Measurements from ENCODE around the gene KRCC1. TPM values are rescaled to one million over a fixed set of nuclear protein-coding genes. Genes with fewer than 3 reads are reported as not detected.

Gene KRCC1
- total and polyA plus RNA-seq, 9 of the 15 experiments (the other 6 are each of a cell fraction or from before 2014, with no cell fraction given), result 1.9 to 6.0 (median 2.2) TPM

DNA sequence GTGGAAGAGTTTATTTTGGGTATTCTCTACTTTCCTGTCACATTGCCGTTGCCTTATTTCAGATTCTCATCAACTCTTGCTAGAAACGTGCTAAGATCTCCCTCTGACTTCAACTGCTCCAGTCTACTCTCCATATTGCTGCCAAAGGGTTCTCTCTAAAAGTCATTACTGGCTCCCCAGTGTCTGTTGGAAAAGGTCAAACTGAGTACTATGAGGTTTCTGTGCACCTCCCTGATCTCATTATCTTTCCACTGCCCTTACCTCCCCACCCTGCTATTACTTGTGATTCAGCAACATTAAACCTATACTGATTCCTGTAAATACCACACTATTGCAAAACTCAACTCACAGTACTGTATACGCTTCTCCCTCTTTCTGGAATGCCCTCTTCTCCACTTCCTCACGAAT lies 1.9 kb upstream of the KRCC1 start (continued):
- TF ChIP-seq HMBOX1 (IDR thresholded peaks at IDR 0.05) (no peak), NFATC3 (IDR thresholded peaks at IDR 0.05) (no peak), PATZ1 (CRISPR knock-in tag; IDR thresholded peaks at IDR 0.05; ENCODE audit: borderline replicate concordance) (no peak), TAL1 (IDR thresholded peaks at IDR 0.05) (peak; percentile 50), TAF7 (tag; IDR thresholded peaks at IDR 0.05) (no peak), TSHZ1 (CRISPR knock-in tag; IDR thresholded peaks at IDR 0.05) (no peak), HOXB6 (CRISPR knock-in tag; IDR thresholded peaks at IDR 0.05; ENCODE audit: borderline replicate concordance) (no peak), SUPT5H (IDR thresholded peaks at IDR 0.05) (no peak), KLF1 (tag; IDR thresholded peaks at IDR 0.05) (no peak), POLR3A (IDR thresholded peaks at IDR 0.05; ENCODE audit: borderline replicate concordance, extremely low read depth, insufficient read depth, insufficient read length) (no peak), ZFP30 (CRISPR knock-in tag; IDR thresholded peaks at IDR 0.05; ENCODE audit: borderline replicate concordance) (no peak), NEUROD1 (IDR thresholded peaks at IDR 0.05; ENCODE audit: borderline replicate concordance, low read depth, low read length, partially characterized antibody) (no peak), SRSF3 (IDR thresholded peaks at IDR 0.05; ENCODE audit: insufficient read depth, low read length) (no peak), NFE2 (IDR thresholded peaks at IDR 0.05; ENCODE audit: low read depth) (peak; percentile 91), FOS (IDR thresholded peaks at IDR 0.05; ENCODE audit: extremely low read depth, insufficient read length) (no peak), ILK (tag; IDR thresholded peaks at IDR 0.05; ENCODE audit: borderline replicate concordance, low read depth) (no peak), MYNN (IDR thresholded peaks at IDR 0.05) (0 out of 2 replicates have a peak, but pooled peaks have one; percentile 35), MYNN (CRISPR knock-in tag; IDR thresholded peaks at IDR 0.05) (no peak), SRSF1 (IDR thresholded peaks at IDR 0.05; ENCODE audit: low read depth, low read length) (no peak), CHD1 (IDR thresholded peaks at IDR 0.05; ENCODE audit: low read length) (no peak), TSC22D4 (tag; IDR thresholded peaks at IDR 0.05) (no peak)
- TF ChIP-seq, protein P1, sequence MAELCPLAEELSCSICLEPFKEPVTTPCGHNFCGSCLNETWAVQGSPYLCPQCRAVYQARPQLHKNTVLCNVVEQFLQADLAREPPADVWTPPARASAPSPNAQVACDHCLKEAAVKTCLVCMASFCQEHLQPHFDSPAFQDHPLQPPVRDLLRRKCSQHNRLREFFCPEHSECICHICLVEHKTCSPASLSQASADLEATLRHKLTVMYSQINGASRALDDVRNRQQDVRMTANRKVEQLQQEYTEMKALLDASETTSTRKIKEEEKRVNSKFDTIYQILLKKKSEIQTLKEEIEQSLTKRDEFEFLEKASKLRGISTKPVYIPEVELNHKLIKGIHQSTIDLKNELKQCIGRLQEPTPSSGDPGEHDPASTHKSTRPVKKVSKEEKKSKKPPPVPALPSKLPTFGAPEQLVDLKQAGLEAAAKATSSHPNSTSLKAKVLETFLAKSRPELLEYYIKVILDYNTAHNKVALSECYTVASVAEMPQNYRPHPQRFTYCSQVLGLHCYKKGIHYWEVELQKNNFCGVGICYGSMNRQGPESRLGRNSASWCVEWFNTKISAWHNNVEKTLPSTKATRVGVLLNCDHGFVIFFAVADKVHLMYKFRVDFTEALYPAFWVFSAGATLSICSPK (IDR thresholded peaks at IDR 0.05; ENCODE audit: borderline replicate concordance), result no peak
